ENCODE data around the gene EGFL6. TPM values are rescaled to one million over a fixed set of nuclear protein-coding genes. Genes with fewer than 3 reads are reported as not detected.
"Not testable (repeated sequence)": the region's sequence is repeated elsewhere in the genome, so short reads cannot be mapped to it uniquely, and the experiment has no call there.

The EGFL6 gene
- total RNA-seq, 2 experiments from 2014 or later: 0.58 to 0.64 TPM

DNA sequence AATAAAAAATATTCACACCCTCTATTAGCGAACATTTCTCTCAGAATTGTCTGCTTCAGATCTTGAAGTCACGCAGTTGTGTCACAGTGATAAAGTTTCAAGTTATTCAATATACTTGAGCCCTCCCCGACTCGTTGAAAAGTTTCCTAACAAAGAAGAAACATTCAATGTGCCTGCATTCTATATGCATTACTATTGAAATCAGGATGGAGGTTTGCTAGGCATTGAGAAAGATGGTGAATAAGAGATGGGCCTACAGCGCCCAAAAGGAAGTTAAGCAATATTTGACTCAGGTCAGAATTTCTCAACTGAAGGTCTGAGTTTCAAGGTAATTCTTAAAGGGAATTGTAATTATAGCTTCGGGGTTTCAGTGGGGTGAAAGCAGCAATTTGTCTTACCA, 89.7 kb downstream of the EGFL6 start:
- ChIA-PET CTCF (interaction anchor here (1.0 to 1.8 kb wide), 9 partner anchors 29 to 373 kb away, joined by 3 to 6 read pairs (median 5); partner anchors contain the start of genes GEMIN8, OFD1 and TRAPPC2), POLR2A (no interaction called here)
- peaks cover 3% of the 10 kb centered on the region for H3K36me3 Mint-ChIP-seq
- no peaks in the 10 kb centered on the region for H3K27me3 Mint-ChIP-seq
- peak overlapping the region; percentile 33 for H3K27ac Mint-ChIP-seq
- intact Hi-C loops (cut with micrococcal nuclease): loop anchor here (2.0 kb wide), 1 partner anchor 372 kb away; no protein-coding TSS in a partner anchor
- H3K9me3 Mint-ChIP-seq: no peaks in the 10 kb centered on the region
- H3K4me1 Mint-ChIP-seq (ENCODE audit: low read depth): peaks cover 28% of the 10 kb centered on the region
- H3K4me3 Mint-ChIP-seq: no peak overlapping the region
- no peak for DNase-seq

DNA sequence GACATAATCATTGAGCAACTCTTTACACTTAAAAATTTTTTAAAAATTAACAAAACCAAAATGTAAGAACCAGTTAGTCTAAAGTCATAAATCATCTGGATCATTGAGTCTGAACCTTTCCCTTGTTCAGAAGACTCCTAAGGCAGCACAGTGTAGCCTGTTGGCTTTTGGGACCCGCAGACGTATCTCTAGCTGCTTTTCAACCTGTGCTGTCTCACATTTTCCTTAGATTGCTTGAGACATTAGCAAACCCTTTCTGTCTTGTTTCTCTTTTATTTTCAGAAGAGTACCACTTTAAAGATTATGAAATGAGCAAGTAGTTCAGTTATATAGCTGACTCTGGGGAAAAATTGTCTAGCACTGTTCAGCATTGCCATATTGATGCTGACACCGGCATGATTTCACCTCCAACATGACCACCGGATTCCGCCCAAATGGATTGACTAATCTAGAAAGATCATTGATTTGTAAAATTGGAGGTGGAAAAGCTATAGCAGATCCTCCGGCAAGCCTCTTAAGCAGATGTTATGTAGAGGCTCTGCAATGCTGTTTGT, 92.4 kb downstream of the EGFL6 start:
- Mint-ChIP-seq H3K9me3 (no peaks in the 10 kb centered on the region), H3K27me3 (no peaks in the 10 kb centered on the region), H3K4me3 (peak overlapping the region; percentile 58), H3K27ac (peak overlapping the region; percentile 74), H3K4me1 (ENCODE audit: low read depth) (peaks cover 20% of the 10 kb centered on the region), H3K36me3 (peaks cover 5% of the 10 kb centered on the region)
- POLR2A ChIA-PET: interaction anchor here (1.9 to 2.0 kb wide), 2 partner anchors 27 to 73 kb away, joined by 6 to 18 read pairs; partner anchors contain the start of genes OFD1, RAB9A and TRAPPC2
- intact Hi-C loops (cut with micrococcal nuclease): no loop called here
- CTCF ChIA-PET: interaction anchor here (0.7 to 0.9 kb wide), 2 partner anchors 16 to 33 kb away, joined by 5 read pairs; no protein-coding TSS in a partner anchor
- peak; percentile 46 for DNase-seq

DNA sequence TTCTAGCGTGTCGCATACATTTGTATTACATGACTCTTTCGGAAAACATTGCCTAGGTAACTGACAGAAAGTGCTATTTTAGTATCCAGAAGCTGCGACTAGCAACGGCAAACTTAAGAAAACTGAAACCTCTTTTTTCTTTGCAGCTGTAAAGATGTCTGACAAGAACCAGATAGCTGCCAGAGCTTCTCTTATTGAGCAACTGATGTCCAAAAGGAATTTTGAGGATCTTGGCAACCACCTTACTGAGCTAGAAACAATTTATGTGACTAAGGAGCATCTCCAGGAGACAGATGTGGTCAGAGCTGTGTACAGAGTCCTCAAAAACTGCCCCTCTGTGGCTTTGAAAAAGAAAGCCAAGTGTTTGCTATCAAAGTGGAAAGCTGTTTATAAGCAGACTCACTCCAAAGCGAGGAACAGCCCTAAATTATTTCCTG, 93.0 kb downstream of the EGFL6 start:
- Mint-ChIP-seq H3K4me1 (ENCODE audit: low read depth) (peaks cover 21% of the 10 kb centered on the region), H3K27me3 (no peaks in the 10 kb centered on the region), H3K4me3 (peak overlapping the region; percentile 58), H3K36me3 (peaks cover 5% of the 10 kb centered on the region), H3K9me3 (no peaks in the 10 kb centered on the region), H3K27ac (peak overlapping the region; percentile 74)
- POLR2A ChIA-PET: interaction anchor here (1.9 to 2.0 kb wide), 2 partner anchors 27 to 72 kb away, joined by 6 to 18 read pairs; partner anchors contain the start of genes OFD1, RAB9A and TRAPPC2
- intact Hi-C loops (cut with micrococcal nuclease): no loop called here
- CTCF ChIA-PET: interaction anchor here (0.7 to 1.8 kb wide), 4 partner anchors 16 to 369 kb away, joined by 4 to 5 read pairs (median 5); no protein-coding TSS in a partner anchor
- DNase-seq: no peak

DNA sequence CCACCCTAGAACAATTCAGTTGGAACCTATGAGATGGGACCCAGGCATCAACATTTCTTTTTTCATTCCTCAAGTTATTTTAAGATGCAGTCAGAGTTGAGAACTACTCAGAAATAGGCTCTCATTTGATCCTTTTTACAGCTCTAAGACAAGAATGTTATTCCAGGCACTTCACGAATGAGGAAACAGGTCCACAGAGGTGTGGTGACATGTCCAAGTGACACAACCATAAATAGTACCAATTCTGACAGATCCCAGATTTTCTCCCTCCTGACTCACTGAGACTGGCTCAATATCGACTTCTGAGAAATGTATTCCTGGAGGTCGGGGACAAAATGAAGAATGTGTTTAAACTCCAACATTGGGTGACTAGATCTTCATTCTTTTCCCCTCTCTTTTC, 94.6 kb downstream of the EGFL6 start:
- intact Hi-C loops (cut with micrococcal nuclease): no loop called here
- no peak overlapping the region for H3K27ac Mint-ChIP-seq
- peaks cover 16% of the 10 kb centered on the region for H3K4me1 Mint-ChIP-seq (ENCODE audit: low read depth)
- H3K36me3 Mint-ChIP-seq: peaks cover 5% of the 10 kb centered on the region
- no peaks in the 10 kb centered on the region for H3K27me3 Mint-ChIP-seq
- DNase-seq: no peak
- H3K9me3 Mint-ChIP-seq: no peaks in the 10 kb centered on the region
- ChIA-PET CTCF (interaction anchor here (1.8 kb wide), 1 partner anchor 72 kb away, joined by 4 read pairs; no protein-coding TSS in a partner anchor), POLR2A (no interaction called here)
- H3K4me3 Mint-ChIP-seq: no peak overlapping the region

DNA sequence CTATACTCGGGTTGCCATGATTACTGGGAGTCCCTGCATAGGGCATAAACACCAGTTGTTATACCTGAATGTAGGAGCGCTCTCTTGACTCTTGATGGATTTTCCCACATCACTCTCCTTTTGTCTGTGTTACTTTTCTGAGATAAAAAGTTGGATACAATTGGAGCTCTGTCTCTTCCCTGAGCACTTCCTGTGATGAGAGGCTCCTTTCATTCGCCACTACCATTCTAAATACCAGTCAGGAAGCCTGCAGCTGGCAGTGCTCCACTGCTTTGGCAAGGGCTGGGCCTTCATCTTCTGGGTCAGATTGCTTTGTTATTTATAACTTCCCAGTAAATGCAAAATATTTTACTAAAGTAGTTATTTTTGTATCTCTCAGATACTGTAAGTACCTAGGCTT, 97.4 kb downstream of the EGFL6 start:
- Mint-ChIP-seq H3K9me3 (no peaks in the 10 kb centered on the region), H3K27me3 (no peaks in the 10 kb centered on the region), H3K27ac (no peak overlapping the region), H3K4me3 (no peak overlapping the region), H3K36me3 (peaks cover 5% of the 10 kb centered on the region), H3K4me1 (ENCODE audit: low read depth) (peaks cover 32% of the 10 kb centered on the region)
- intact Hi-C loops (cut with micrococcal nuclease): no loop called here
- no peak for DNase-seq
- ChIA-PET POLR2A (interaction anchor here (1.4 kb wide), 1 partner anchor 22 kb away, joined by 3 read pairs; the partner anchor contains the start of gene RAB9A), CTCF (no interaction called here)

DNA sequence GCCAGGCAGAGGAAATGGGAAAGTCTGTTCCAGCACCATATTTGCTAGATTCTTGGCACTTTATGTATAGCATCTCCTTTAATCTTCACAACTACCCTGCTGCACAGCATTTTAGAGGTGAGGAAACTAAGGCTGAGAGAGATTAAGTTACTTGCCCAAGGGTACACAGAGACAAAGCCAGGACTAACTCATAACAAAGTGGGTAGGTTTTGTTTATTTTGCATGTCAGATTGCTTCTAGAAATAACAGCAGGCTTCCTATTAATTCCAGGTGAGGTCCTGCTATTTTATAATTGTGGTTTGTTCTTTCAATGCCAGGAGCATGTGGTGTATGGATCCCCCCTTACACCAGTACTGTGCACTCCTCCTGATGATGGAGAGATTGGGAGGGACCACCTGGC, 98.5 kb downstream of the EGFL6 start:
- H3K27ac Mint-ChIP-seq: no peak overlapping the region
- H3K9me3 Mint-ChIP-seq: no peaks in the 10 kb centered on the region
- intact Hi-C loops (cut with micrococcal nuclease): loop anchor here (2.0 kb wide), 1 partner anchor 15 kb away; the partner anchor contains the start of gene TCEANC
- H3K4me1 Mint-ChIP-seq (ENCODE audit: low read depth): peaks cover 24% of the 10 kb centered on the region
- DNase-seq: no peak
- H3K4me3 Mint-ChIP-seq: no peak overlapping the region
- CTCF ChIA-PET: no interaction called here
- no peaks in the 10 kb centered on the region for H3K27me3 Mint-ChIP-seq
- H3K36me3 Mint-ChIP-seq: peaks cover 3% of the 10 kb centered on the region
- POLR2A ChIA-PET: no interaction called here

DNA sequence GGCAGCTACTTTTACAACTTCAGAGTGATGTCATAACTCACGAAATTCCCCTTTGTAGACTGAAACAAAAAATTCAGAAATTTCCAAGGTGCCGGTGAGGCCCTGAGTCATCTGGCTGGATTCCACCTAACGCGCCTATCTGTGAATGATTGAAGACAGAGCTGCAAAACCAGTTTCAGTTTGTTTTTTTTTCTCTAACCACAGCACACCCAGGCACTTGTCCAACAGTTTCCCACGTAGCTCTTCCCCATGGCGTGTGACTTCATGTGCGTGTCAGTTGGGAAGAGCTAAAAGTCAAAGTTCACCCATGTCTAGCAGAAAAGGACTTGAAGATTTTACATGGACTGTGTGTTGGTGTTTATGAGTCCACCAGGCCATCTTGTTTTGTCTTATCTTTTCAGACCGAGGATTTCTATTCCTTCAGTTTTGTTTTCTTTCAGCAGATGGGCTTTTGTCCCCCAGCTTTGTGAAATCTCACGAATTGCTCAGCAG, 99.9 kb downstream of the EGFL6 start:
- peak overlapping the region; percentile 70 for H3K4me3 Mint-ChIP-seq
- H3K4me1 Mint-ChIP-seq (ENCODE audit: low read depth): peaks cover 24% of the 10 kb centered on the region
- no peaks in the 10 kb centered on the region for H3K27me3 Mint-ChIP-seq
- intact Hi-C loops (cut with micrococcal nuclease): loop anchor here (1.0 to 2.0 kb wide), 5 partner anchors 16 to 358 kb away; partner anchors contain the start of genes OFD1, TCEANC and TRAPPC2
- ChIA-PET CTCF (interaction anchor here (0.6 to 1.2 kb wide), 4 partner anchors 12 to 73 kb away, joined by 3 read pairs; no protein-coding TSS in a partner anchor), POLR2A (interaction anchor here (1.1 to 2.1 kb wide), 3 partner anchors 19 to 66 kb away, joined by 4 to 21 read pairs (median 18); partner anchors contain the start of genes OFD1, RAB9A and TRAPPC2)
- H3K9me3 Mint-ChIP-seq: no peaks in the 10 kb centered on the region
- DNase-seq: peak; percentile 76
- peak overlapping the region; percentile 95 for H3K27ac Mint-ChIP-seq
- H3K36me3 Mint-ChIP-seq: peaks cover under 1% of the 10 kb centered on the region

DNA sequence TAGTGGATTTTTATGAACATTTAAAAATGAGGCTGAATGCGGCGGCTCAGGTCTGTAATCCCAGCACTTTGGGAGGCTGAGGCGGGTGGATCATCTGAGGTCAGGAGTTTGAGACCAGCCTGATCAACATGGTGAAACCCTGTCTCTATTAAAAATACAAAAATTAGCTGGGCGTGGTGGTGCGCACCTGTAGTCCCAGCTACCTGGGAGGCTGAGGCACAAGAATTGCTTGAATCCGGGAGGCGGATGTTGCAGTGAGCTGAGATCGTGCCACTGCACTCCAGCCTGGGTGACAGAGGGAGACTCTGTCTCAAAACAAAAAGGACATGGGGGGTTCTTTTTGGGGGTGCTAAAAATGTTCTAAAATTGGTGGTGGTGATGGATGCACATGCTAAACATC, 100.4 kb downstream of the EGFL6 start:
- CTCF ChIA-PET: interaction anchor here (1.0 to 1.2 kb wide), 3 partner anchors 11 to 73 kb away, joined by 3 read pairs; no protein-coding TSS in a partner anchor
- peak; percentile 31 for DNase-seq
- H3K4me1 Mint-ChIP-seq (ENCODE audit: low read depth): peaks cover 24% of the 10 kb centered on the region

DNA sequence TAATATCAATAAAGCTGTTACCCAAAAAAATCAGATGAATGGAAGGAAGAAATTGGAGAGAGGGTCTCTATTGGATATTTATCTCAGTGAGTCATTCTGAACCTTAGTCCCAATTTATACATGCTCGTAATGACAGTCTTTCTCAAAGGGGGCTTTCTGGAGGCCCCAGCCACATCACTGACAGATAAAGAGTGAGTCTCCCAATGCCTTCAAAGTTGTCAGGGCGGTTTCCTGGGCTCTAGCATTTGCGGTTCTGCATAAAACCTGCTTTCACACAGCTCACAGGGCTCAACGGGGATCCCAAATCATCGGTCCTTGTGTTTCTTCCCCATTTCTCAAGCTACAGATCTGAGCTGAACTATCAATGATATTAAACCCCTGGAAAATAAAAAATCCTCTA, 100.8 kb downstream of the EGFL6 start:
- no peak for DNase-seq
- Mint-ChIP-seq H3K9me3 (no peaks in the 10 kb centered on the region), H3K36me3 (no peaks in the 10 kb centered on the region), H3K27me3 (no peaks in the 10 kb centered on the region), H3K4me3 (no peak overlapping the region), H3K4me1 (ENCODE audit: low read depth) (peaks cover 24% of the 10 kb centered on the region), H3K27ac (no peak overlapping the region)
- ChIA-PET POLR2A (interaction anchor here (1.5 to 2.1 kb wide), 2 partner anchors 18 to 66 kb away, joined by 18 to 21 read pairs; partner anchors contain the start of genes OFD1, RAB9A and TRAPPC2), CTCF (interaction anchor here (1.1 kb wide), 1 partner anchor 72 kb away, joined by 3 read pairs; no protein-coding TSS in a partner anchor)
- intact Hi-C loops (cut with micrococcal nuclease): no loop called here

More for the DNA sequence above, 100.4 kb downstream of the EGFL6 start:
- POLR2A ChIA-PET: interaction anchor here (1.1 to 2.1 kb wide), 3 partner anchors 18 to 66 kb away, joined by 4 to 21 read pairs (median 18); partner anchors contain the start of genes OFD1, RAB9A and TRAPPC2
- Mint-ChIP-seq H3K27ac (peak overlapping the region; percentile 95), H3K4me3 (peak overlapping the region; percentile 70)
- intact Hi-C loops (cut with micrococcal nuclease): loop anchor here (1.0 to 2.0 kb wide), 5 partner anchors 17 to 358 kb away; partner anchors contain the start of genes OFD1, TCEANC and TRAPPC2
- H3K27me3 Mint-ChIP-seq, H3K9me3 Mint-ChIP-seq, H3K36me3 Mint-ChIP-seq: not testable (repeated sequence)

DNA sequence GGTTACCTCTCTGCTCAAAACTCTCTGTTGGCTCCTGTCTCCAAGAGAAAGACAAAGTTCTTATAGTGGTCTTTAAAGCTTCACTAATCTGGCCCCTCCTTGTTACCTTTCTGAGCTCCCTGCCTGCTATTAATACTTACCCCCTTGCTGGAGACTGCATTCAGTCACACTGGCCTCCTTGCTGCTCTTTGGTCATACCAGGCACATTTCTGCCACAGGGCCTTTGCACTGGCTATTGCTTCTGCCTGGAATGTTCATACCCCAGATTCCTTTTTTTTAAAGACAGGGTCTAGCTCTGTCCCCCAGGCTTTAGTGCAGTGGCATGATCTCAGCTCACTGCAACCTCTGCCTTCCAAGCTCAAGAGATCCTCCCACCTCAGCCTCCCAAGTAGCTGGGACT, 103.6 kb downstream of the EGFL6 start:
- intact Hi-C loops (cut with micrococcal nuclease): no loop called here
- DNase-seq: no peak
- Mint-ChIP-seq H3K4me1 (ENCODE audit: low read depth) (peaks cover 22% of the 10 kb centered on the region), H3K4me3 (no peak overlapping the region), H3K27me3 (no peaks in the 10 kb centered on the region), H3K27ac (no peak overlapping the region), H3K36me3 (no peaks in the 10 kb centered on the region), H3K9me3 (no peaks in the 10 kb centered on the region)
- ChIA-PET CTCF (no interaction called here), POLR2A (no interaction called here)

DNA sequence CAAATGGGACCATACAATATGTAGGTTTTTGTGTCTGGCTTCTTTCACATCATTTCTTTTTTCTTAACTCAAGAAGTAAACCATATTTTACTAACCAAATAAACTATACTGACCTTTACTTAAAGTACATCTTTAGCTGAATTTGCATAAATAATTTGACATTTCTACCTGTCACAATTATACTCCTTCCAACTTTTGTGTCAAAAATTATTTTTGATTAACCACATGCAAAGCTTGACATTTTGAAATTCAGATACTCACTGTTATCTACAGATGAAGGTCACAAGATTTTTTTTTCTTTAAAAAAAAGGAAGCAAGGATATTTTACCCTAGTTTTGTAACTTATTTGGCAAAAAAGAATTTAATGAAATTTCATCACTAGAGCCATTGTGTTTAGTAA, 107.5 kb downstream of the EGFL6 start:
- Mint-ChIP-seq H3K36me3 (no peaks in the 10 kb centered on the region), H3K27ac (no peak overlapping the region), H3K27me3 (no peaks in the 10 kb centered on the region), H3K9me3 (no peaks in the 10 kb centered on the region), H3K4me3 (no peak overlapping the region), H3K4me1 (ENCODE audit: low read depth) (no peaks in the 10 kb centered on the region)
- intact Hi-C loops (cut with micrococcal nuclease): no loop called here
- ChIA-PET CTCF (no interaction called here), POLR2A (no interaction called here)
- no peak for DNase-seq

DNA sequence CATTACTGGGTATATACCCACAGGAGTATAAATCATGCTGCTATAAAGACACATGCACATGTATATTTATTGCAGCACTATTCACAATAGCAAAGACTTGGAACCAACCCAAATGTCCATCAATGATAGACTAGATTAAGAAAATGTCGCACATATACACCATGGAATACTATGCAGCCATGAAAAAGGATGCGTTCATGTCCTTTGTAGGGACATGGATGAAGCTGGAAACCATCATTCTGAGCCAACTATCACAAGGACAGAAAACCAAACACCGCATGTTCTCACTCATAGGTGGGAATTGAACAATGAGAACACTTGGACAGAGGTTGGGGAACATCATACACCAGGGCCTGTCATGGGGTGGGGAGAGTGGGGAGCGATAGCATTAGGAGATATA, 110.3 kb downstream of the EGFL6 start:
- H3K27ac Mint-ChIP-seq; H3K4me1 Mint-ChIP-seq (ENCODE audit: low read depth); H3K9me3 Mint-ChIP-seq; H3K27me3 Mint-ChIP-seq; CTCF ChIA-PET; POLR2A ChIA-PET; H3K36me3 Mint-ChIP-seq; H3K4me3 Mint-ChIP-seq; DNase-seq: not testable (repeated sequence)
- intact Hi-C loops (cut with micrococcal nuclease): loop anchor here (10.0 kb wide), 1 partner anchor 1995 kb away; no protein-coding TSS in a partner anchor
